ENCODE results near the gene LMLN. TPM values are rescaled to one million over a fixed set of nuclear protein-coding genes. Genes with fewer than 3 reads are reported as not detected.

The LMLN gene
- total and polyA plus RNA-seq, 2 of the 13 experiments (the other 11 are each of a cell fraction or from before 2014, with no cell fraction given): 1.2 to 1.8 TPM

DNA sequence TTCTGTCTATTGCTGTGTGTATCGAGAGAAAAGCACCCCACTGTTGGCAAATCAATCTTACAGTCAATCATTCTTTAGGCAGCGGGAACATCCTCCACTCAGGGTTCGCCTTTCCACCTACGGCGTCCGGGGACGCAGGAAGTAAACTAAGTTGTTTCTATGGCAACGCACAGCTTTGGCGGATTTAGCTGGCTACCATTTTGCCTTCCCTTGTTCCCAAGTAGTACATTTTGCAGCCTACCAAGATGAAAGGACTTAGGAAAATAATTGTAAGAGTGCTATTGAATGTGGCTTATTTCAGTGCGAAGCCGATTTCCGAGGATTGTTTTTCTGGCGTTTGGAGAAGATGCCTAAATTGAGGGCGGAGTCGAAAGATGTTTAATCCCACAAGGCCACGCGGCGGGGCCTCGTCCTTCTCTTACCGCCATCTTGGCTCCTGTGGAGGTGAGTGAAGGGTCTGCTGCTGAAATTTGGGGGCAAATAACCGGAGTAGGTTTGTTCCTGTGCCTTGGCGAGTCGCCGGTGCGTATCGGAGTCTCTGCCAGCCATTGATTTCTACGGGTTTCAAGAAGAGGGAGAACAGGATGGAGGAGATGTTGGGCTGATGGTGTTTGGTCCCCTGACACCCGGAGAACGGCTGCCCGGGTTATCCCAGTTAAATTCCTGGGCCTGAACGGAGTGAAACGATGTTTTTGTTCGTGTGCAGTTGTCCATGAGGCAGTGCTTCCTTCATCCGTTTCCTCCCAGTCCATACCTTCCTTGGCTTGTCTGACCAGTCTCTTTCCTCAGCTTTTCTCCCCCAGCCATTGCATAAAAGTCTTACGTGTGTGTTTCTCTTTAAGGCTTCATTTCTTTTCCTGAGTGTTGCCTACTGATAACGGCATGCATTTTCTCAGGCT, 10.0 kb upstream of the LMLN start, which contains the start of gene RPL35A (continued):
- TF ChIP-seq, protein P1, sequence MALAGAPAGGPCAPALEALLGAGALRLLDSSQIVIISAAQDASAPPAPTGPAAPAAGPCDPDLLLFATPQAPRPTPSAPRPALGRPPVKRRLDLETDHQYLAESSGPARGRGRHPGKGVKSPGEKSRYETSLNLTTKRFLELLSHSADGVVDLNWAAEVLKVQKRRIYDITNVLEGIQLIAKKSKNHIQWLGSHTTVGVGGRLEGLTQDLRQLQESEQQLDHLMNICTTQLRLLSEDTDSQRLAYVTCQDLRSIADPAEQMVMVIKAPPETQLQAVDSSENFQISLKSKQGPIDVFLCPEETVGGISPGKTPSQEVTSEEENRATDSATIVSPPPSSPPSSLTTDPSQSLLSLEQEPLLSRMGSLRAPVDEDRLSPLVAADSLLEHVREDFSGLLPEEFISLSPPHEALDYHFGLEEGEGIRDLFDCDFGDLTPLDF (CRISPR knock-in tag; IDR thresholded peaks at IDR 0.05): peak; percentile 70
- TF ChIP-seq, protein P2, sequence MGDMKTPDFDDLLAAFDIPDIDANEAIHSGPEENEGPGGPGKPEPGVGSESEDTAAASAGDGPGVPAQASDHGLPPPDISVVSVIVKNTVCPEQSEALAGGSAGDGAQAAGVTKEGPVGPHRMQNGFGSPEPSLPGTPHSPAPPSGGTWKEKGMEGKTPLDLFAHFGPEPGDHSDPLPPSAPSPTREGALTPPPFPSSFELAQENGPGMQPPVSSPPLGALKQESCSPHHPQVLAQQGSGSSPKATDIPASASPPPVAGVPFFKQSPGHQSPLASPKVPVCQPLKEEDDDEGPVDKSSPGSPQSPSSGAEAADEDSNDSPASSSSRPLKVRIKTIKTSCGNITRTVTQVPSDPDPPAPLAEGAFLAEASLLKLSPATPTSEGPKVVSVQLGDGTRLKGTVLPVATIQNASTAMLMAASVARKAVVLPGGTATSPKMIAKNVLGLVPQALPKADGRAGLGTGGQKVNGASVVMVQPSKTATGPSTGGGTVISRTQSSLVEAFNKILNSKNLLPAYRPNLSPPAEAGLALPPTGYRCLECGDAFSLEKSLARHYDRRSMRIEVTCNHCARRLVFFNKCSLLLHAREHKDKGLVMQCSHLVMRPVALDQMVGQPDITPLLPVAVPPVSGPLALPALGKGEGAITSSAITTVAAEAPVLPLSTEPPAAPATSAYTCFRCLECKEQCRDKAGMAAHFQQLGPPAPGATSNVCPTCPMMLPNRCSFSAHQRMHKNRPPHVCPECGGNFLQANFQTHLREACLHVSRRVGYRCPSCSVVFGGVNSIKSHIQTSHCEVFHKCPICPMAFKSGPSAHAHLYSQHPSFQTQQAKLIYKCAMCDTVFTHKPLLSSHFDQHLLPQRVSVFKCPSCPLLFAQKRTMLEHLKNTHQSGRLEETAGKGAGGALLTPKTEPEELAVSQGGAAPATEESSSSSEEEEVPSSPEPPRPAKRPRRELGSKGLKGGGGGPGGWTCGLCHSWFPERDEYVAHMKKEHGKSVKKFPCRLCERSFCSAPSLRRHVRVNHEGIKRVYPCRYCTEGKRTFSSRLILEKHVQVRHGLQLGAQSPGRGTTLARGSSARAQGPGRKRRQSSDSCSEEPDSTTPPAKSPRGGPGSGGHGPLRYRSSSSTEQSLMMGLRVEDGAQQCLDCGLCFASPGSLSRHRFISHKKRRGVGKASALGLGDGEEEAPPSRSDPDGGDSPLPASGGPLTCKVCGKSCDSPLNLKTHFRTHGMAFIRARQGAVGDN (CRISPR knock-in tag; IDR thresholded peaks at IDR 0.05): peak; percentile 61
- TF ChIP-seq YY1 (IDR thresholded peaks at IDR 0.05; ENCODE audit: insufficient read depth, insufficient replicate concordance, low read depth, low read length): peak; percentile 97
- no peak for TF ChIP-seq ZNF724P (CRISPR knock-in tag; IDR thresholded peaks at IDR 0.05; ENCODE audit: borderline replicate concordance)
- TF ChIP-seq, protein P3, sequence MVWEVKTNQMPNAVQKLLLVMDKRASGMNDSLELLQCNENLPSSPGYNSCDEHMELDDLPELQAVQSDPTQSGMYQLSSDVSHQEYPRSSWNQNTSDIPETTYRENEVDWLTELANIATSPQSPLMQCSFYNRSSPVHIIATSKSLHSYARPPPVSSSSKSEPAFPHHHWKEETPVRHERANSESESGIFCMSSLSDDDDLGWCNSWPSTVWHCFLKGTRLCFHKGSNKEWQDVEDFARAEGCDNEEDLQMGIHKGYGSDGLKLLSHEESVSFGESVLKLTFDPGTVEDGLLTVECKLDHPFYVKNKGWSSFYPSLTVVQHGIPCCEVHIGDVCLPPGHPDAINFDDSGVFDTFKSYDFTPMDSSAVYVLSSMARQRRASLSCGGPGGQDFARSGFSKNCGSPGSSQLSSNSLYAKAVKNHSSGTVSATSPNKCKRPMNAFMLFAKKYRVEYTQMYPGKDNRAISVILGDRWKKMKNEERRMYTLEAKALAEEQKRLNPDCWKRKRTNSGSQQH (CRISPR knock-in tag; IDR thresholded peaks at IDR 0.05; ENCODE audit: low read depth): peak; percentile 63; the same call in 1 of the 2 replicates
- TF ChIP-seq, protein P4, sequence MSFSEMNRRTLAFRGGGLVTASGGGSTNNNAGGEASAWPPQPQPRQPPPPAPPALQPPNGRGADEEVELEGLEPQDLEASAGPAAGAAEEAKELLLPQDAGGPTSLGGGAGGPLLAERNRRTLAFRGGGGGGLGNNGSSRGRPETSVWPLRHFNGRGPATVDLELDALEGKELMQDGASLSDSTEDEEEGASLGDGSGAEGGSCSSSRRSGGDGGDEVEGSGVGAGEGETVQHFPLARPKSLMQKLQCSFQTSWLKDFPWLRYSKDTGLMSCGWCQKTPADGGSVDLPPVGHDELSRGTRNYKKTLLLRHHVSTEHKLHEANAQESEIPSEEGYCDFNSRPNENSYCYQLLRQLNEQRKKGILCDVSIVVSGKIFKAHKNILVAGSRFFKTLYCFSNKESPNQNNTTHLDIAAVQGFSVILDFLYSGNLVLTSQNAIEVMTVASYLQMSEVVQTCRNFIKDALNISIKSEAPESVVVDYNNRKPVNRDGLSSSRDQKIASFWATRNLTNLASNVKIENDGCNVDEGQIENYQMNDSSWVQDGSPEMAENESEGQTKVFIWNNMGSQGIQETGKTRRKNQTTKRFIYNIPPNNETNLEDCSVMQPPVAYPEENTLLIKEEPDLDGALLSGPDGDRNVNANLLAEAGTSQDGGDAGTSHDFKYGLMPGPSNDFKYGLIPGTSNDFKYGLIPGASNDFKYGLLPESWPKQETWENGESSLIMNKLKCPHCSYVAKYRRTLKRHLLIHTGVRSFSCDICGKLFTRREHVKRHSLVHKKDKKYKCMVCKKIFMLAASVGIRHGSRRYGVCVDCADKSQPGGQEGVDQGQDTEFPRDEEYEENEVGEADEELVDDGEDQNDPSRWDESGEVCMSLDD (CRISPR knock-in tag; IDR thresholded peaks at IDR 0.05; ENCODE audit: borderline replicate concordance): peak; percentile 50; the same call in 1 of the 2 replicates
- TF ChIP-seq, protein P5, sequence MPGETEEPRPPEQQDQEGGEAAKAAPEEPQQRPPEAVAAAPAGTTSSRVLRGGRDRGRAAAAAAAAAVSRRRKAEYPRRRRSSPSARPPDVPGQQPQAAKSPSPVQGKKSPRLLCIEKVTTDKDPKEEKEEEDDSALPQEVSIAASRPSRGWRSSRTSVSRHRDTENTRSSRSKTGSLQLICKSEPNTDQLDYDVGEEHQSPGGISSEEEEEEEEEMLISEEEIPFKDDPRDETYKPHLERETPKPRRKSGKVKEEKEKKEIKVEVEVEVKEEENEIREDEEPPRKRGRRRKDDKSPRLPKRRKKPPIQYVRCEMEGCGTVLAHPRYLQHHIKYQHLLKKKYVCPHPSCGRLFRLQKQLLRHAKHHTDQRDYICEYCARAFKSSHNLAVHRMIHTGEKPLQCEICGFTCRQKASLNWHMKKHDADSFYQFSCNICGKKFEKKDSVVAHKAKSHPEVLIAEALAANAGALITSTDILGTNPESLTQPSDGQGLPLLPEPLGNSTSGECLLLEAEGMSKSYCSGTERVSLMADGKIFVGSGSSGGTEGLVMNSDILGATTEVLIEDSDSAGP (CRISPR knock-in tag; IDR thresholded peaks at IDR 0.05; ENCODE audit: borderline replicate concordance): peak; percentile 87; the same call in 1 of the 2 replicates
- peak; percentile 79 for TF ChIP-seq HDAC1 (CRISPR knock-in tag; IDR thresholded peaks at IDR 0.05)
- peak; percentile 50 for TF ChIP-seq ARHGAP35 (CRISPR knock-in tag; IDR thresholded peaks at IDR 0.05; ENCODE audit: borderline replicate concordance)
- peak; percentile 95 for TF ChIP-seq MYC (CRISPR knock-in tag; IDR thresholded peaks at IDR 0.05; ENCODE audit: borderline replicate concordance)
- TF ChIP-seq ZNF44 (CRISPR knock-in tag; IDR thresholded peaks at IDR 0.05): 0 out of 2 replicates have a peak, but pooled peaks have one; percentile 67
- TF ChIP-seq ZSCAN20 (CRISPR knock-in tag; IDR thresholded peaks at IDR 0.05; ENCODE audit: borderline replicate concordance): 0 out of 2 replicates have a peak, but pooled peaks have one; percentile 68
- peak; percentile 46; the same call in 1 of the 2 replicates for TF ChIP-seq PHF21A (CRISPR knock-in tag; IDR thresholded peaks at IDR 0.05)
- no peak for TF ChIP-seq SATB2 (CRISPR knock-in tag; IDR thresholded peaks at IDR 0.05)
- no peak for TF ChIP-seq ZNF343 (CRISPR knock-in tag; IDR thresholded peaks at IDR 0.05)
- TF ChIP-seq ZFP37 (CRISPR knock-in tag; IDR thresholded peaks at IDR 0.05; ENCODE audit: borderline replicate concordance): peak; percentile 51; the same call in 1 of the 2 replicates

All from HepG2 (cell line).